ENCODE measurements around the gene CABLES2.

DNA sequence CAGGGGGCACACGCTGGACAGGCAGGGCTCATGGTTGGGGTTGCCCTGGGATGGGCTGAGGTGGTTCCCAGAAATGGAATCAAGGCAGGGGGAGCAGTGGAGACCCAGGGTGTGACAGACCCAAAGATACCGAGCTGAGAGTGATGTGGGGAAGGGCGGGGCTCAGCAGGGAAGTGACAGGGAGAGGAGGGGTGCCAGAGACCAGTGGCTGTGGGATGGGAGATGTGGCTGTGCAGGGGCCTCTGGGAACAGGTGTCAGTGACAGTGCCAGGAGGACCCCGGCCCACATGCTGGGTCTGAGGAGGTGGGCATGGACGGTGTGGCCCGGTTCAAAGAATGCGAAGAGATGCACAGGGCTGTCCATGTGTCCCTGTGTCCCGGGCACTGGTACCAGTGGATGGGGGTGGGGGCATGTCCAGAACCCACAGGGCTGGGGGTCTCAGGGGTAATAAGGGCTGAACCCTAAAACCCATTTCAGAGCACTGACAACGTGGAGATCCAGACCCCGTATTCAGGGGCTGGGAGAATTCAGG lies 1.0 kb downstream of the CABLES2 start:
- TF ChIP-seq, protein P1, sequence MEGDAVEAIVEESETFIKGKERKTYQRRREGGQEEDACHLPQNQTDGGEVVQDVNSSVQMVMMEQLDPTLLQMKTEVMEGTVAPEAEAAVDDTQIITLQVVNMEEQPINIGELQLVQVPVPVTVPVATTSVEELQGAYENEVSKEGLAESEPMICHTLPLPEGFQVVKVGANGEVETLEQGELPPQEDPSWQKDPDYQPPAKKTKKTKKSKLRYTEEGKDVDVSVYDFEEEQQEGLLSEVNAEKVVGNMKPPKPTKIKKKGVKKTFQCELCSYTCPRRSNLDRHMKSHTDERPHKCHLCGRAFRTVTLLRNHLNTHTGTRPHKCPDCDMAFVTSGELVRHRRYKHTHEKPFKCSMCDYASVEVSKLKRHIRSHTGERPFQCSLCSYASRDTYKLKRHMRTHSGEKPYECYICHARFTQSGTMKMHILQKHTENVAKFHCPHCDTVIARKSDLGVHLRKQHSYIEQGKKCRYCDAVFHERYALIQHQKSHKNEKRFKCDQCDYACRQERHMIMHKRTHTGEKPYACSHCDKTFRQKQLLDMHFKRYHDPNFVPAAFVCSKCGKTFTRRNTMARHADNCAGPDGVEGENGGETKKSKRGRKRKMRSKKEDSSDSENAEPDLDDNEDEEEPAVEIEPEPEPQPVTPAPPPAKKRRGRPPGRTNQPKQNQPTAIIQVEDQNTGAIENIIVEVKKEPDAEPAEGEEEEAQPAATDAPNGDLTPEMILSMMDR (conservative IDR thresholded peaks at IDR 0.05; ENCODE audit: low read length): no peak
- no peak for TF ChIP-seq EZH2phosphoT487 (IDR thresholded peaks at IDR 0.05; ENCODE audit: borderline replicate concordance, low read depth, low read length)

All from OCI-LY7 (cell line).